Measurements from ENCODE around the gene KBTBD7. TPM values are rescaled to one million over a fixed set of nuclear protein-coding genes. Genes with fewer than 3 reads are reported as not detected.
A peak's percentile ranks its signal among the peaks of the same experiment; 100 is the strongest.

KBTBD7 gene
- total and polyA plus RNA-seq, 8 donors: 6.9 to 19.2 (median 17.1) TPM

- no peak for ATAC-seq
- Histone ChIP-seq H3K36me3 (no peaks in the 10 kb centered on the region), H3K4me3 (no peak overlapping the region), H3K4me1 (no peaks in the 10 kb centered on the region), H3K9me3 (peaks cover 0 to 22% of the 10 kb centered on the region in 2 donors), H3K27ac (peak overlapping the region in 1 of 2 donors; percentile 31), H3K27me3 (no peaks in the 10 kb centered on the region)
- intact Hi-C loops (cut with DNase I): no loop called here
- DNase-seq: no peak
- TF ChIP-seq CTCF (IDR thresholded peaks at IDR 0.05): no peak
Measured at GRCh38 chr13:41213316-41213715, 18.9 kb upstream of the KBTBD7 start.

GRCh38 chr13:41212881-41213280, 18.5 kb upstream of the KBTBD7 start:
- H3K27me3 ChIP-seq: no peaks in the 10 kb centered on the region
- TF ChIP-seq CTCF (IDR thresholded peaks at IDR 0.05): no peak
- intact Hi-C loops (cut with DNase I): no loop called here
- ATAC-seq (no peak), DNase-seq (no peak)
- H3K36me3 ChIP-seq: no peaks in the 10 kb centered on the region
- no peaks in the 10 kb centered on the region for H3K4me1 ChIP-seq
- H3K27ac ChIP-seq: no peak overlapping the region
- peaks cover 0 to 26% of the 10 kb centered on the region in 2 donors for H3K9me3 ChIP-seq
- H3K4me3 ChIP-seq: no peak overlapping the region

DNA sequence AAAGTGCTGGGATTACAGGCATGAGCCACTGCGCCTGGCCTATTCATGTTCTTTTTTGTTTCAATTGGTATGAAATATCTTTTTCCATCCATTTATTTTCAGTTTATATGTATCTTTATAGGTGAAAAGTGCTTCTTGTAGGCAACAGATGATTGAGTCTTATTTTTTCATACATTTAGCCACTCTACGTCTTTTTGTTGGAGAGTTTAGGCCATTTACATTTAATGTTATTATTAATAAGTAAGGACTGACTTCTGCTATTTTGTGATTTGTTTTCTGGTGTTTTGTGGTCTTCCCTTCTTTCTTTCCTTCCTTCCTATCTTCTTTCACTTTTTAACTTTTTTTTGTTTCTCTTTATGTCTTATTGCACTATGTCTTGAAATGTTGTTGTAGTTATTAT, 16.7 kb upstream of the KBTBD7 start:
- ATAC-seq: no peak
- no peak for TF ChIP-seq CTCF (IDR thresholded peaks at IDR 0.05)
- intact Hi-C loops (cut with DNase I): no loop called here

DNA sequence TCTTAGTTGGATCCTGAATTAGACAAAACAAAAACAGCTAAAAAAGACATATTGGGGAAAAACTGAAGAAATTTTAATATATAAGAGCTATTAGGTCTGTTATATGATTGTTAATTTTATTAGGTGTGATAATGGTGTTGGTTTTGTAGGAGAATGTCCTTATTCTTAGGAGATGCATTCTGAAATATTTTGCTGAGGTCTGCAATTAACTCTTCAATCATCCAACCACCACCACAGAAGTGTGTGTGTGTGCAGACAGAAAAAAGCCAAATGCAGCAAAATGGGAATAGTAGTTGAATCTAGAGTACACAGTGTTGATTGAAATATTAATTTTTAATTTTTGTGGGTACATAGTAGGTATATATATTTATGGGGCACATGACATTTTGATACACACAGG, 12.1 kb upstream of the KBTBD7 start:
- Histone ChIP-seq H3K27me3 (no peaks in the 10 kb centered on the region), H3K36me3 (no peaks in the 10 kb centered on the region), H3K9me3 (peaks cover 0 to 28% of the 10 kb centered on the region in 2 donors), H3K27ac (no peak overlapping the region), H3K4me1 (no peaks in the 10 kb centered on the region), H3K4me3 (no peak overlapping the region)
- intact Hi-C loops (cut with DNase I): no loop called here
- no peak for TF ChIP-seq CTCF (IDR thresholded peaks at IDR 0.05)
- ATAC-seq (no peak), DNase-seq (no peak)

More for the DNA sequence above, 16.7 kb upstream of the KBTBD7 start:
- Histone ChIP-seq H3K36me3 (no peaks in the 10 kb centered on the region), H3K4me1 (no peaks in the 10 kb centered on the region), H3K9me3 (peaks cover 0 to 29% of the 10 kb centered on the region in 2 donors), H3K27me3 (no peaks in the 10 kb centered on the region), H3K27ac (no peak overlapping the region), H3K4me3 (no peak overlapping the region)
- no peak for DNase-seq

DNA sequence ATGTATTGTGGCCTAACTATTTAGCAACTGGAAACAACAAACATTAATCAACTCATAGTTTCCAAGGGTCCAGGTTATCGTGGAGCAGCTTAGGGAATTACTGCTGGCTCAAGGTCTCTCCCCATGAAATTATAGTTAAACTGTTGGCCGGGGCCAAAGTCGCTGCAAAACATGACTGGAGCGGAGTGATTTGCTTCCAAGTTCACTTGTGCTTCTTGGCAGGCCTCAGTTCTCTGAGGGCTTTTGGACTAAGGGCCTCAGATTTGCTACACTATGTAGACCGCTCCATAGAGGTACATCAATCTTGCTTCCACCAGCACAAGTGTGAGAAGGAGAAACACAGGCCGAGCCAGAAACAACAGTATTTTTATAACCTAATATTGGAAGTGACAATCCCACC, 9.4 kb upstream of the KBTBD7 start:
- no peak for DNase-seq
- Histone ChIP-seq H3K27me3 (no peaks in the 10 kb centered on the region), H3K27ac (no peak overlapping the region), H3K4me1 (no peaks in the 10 kb centered on the region), H3K9me3 (peaks cover 0 to 12% of the 10 kb centered on the region in 2 donors), H3K4me3 (no peak overlapping the region), H3K36me3 (no peaks in the 10 kb centered on the region)
- TF ChIP-seq CTCF (IDR thresholded peaks at IDR 0.05): no peak
- intact Hi-C loops (cut with DNase I): no loop called here
- ATAC-seq: no peak

All from left lung (tissue), 10 donors.